Measurements from ENCODE around the gene CRTAC1.
A peak's percentile ranks its signal among the peaks of the same experiment; 100 is the strongest.

CRTAC1 gene

GRCh38 chr10:97894092-97894491, 136.3 kb downstream of the CRTAC1 start:
- no peaks in the 10 kb centered on the region for H3K36me3 Mint-ChIP-seq (ENCODE audit: insufficient read depth)
- peaks cover 39% of the 10 kb centered on the region for H3K27me3 Mint-ChIP-seq
- DNase-seq (ENCODE audit: low spot score in 2 of 2) = no peak
- H3K4me1 Mint-ChIP-seq = no peaks in the 10 kb centered on the region
- H3K4me3 Mint-ChIP-seq = no peak overlapping the region
- ATAC-seq (replicated peaks; ENCODE audit: extremely low read depth, poor library complexity, severe bottlenecking) = no peak
- H3K9me3 Mint-ChIP-seq = no peaks in the 10 kb centered on the region
- H3K27ac Mint-ChIP-seq (ENCODE audit: low read depth) = no peak overlapping the region

GRCh38 chr10:97892939-97893338, 137.5 kb downstream of the CRTAC1 start:
- H3K27ac Mint-ChIP-seq (ENCODE audit: low read depth) = no peak overlapping the region
- H3K27me3 Mint-ChIP-seq = peaks cover 39% of the 10 kb centered on the region
- ATAC-seq (replicated peaks; ENCODE audit: extremely low read depth, poor library complexity, severe bottlenecking) (no peak), DNase-seq (ENCODE audit: low spot score in 2 of 2) (no peak)
- H3K9me3 Mint-ChIP-seq = no peaks in the 10 kb centered on the region
- no peaks in the 10 kb centered on the region for H3K4me1 Mint-ChIP-seq
- H3K4me3 Mint-ChIP-seq = no peak overlapping the region
- H3K36me3 Mint-ChIP-seq (ENCODE audit: insufficient read depth) = no peaks in the 10 kb centered on the region

- Mint-ChIP-seq H3K27me3 (peaks cover 39% of the 10 kb centered on the region), H3K36me3 (ENCODE audit: insufficient read depth) (no peaks in the 10 kb centered on the region), H3K4me3 (no peak overlapping the region), H3K4me1 (no peaks in the 10 kb centered on the region), H3K27ac (ENCODE audit: low read depth) (no peak overlapping the region), H3K9me3 (no peaks in the 10 kb centered on the region)
- DNase-seq (ENCODE audit: low spot score in 2 of 2) (no peak), ATAC-seq (replicated peaks; ENCODE audit: extremely low read depth, poor library complexity, severe bottlenecking) (no peak)
Observed at GRCh38 chr10:97892506-97892905, 137.9 kb downstream of the CRTAC1 start.

- no peaks in the 10 kb centered on the region for H3K36me3 Mint-ChIP-seq (ENCODE audit: insufficient read depth)
- H3K4me1 Mint-ChIP-seq = no peaks in the 10 kb centered on the region
- ATAC-seq (replicated peaks; ENCODE audit: extremely low read depth, poor library complexity, severe bottlenecking) (no peak), DNase-seq (ENCODE audit: low spot score in 2 of 2) (no peak)
- no peaks in the 10 kb centered on the region for H3K9me3 Mint-ChIP-seq
- H3K27ac Mint-ChIP-seq (ENCODE audit: low read depth) = no peak overlapping the region
- H3K27me3 Mint-ChIP-seq = peaks cover 39% of the 10 kb centered on the region
- H3K4me3 Mint-ChIP-seq = no peak overlapping the region
Observed at GRCh38 chr10:97891497-97892167, 138.8 kb downstream of the CRTAC1 start.

GRCh38 chr10:97889461-97890265, 140.8 kb downstream of the CRTAC1 start:
- Mint-ChIP-seq H3K4me3 (no peak overlapping the region), H3K27ac (ENCODE audit: low read depth) (no peak overlapping the region), H3K36me3 (ENCODE audit: insufficient read depth) (no peaks in the 10 kb centered on the region), H3K4me1 (no peaks in the 10 kb centered on the region), H3K27me3 (peaks cover 24% of the 10 kb centered on the region), H3K9me3 (no peaks in the 10 kb centered on the region)
- ATAC-seq (replicated peaks; ENCODE audit: extremely low read depth, poor library complexity, severe bottlenecking) (no peak), DNase-seq (ENCODE audit: low spot score in 2 of 2) (peak in 1 of 2 donors; percentile 27)

- no peak for DNase-seq (ENCODE audit: low spot score in 2 of 2)
- Mint-ChIP-seq H3K27me3 (peaks cover 16% of the 10 kb centered on the region), H3K27ac (ENCODE audit: low read depth) (no peak overlapping the region), H3K9me3 (no peaks in the 10 kb centered on the region), H3K4me3 (no peak overlapping the region), H3K36me3 (ENCODE audit: insufficient read depth) (no peaks in the 10 kb centered on the region), H3K4me1 (no peaks in the 10 kb centered on the region)
- no peak for ATAC-seq (replicated peaks; ENCODE audit: extremely low read depth, poor library complexity, severe bottlenecking)
Observed at GRCh38 chr10:97888641-97889262, 141.7 kb downstream of the CRTAC1 start.

GRCh38 chr10:97888134-97888533, 142.3 kb downstream of the CRTAC1 start:
- DNase-seq (ENCODE audit: low spot score in 2 of 2) = no peak
- H3K9me3 Mint-ChIP-seq = no peaks in the 10 kb centered on the region

GRCh38 chr10:97887399-97887798, 143.0 kb downstream of the CRTAC1 start:
- DNase-seq (ENCODE audit: low spot score in 2 of 2) (no peak), ATAC-seq (replicated peaks; ENCODE audit: extremely low read depth, poor library complexity, severe bottlenecking) (no peak)
- Mint-ChIP-seq H3K9me3 (no peaks in the 10 kb centered on the region), H3K27ac (ENCODE audit: low read depth) (no peak overlapping the region), H3K36me3 (ENCODE audit: insufficient read depth) (no peaks in the 10 kb centered on the region), H3K4me1 (no peaks in the 10 kb centered on the region), H3K27me3 (peaks cover 13% of the 10 kb centered on the region), H3K4me3 (no peak overlapping the region)

More at GRCh38 chr10:97888134-97888533, 142.3 kb downstream of the CRTAC1 start:
- no peak for ATAC-seq (replicated peaks; ENCODE audit: extremely low read depth, poor library complexity, severe bottlenecking)
- no peak overlapping the region for H3K27ac Mint-ChIP-seq (ENCODE audit: low read depth)
- H3K36me3 Mint-ChIP-seq (ENCODE audit: insufficient read depth) = no peaks in the 10 kb centered on the region
- H3K4me3 Mint-ChIP-seq = no peak overlapping the region
- no peaks in the 10 kb centered on the region for H3K4me1 Mint-ChIP-seq
- peaks cover 10% of the 10 kb centered on the region for H3K27me3 Mint-ChIP-seq

- ATAC-seq (replicated peaks; ENCODE audit: extremely low read depth, poor library complexity, severe bottlenecking) (no peak), DNase-seq (ENCODE audit: low spot score in 2 of 2) (no peak)
- no peak overlapping the region for H3K27ac Mint-ChIP-seq (ENCODE audit: low read depth)
- no peaks in the 10 kb centered on the region for H3K36me3 Mint-ChIP-seq (ENCODE audit: insufficient read depth)
- peaks cover 17% of the 10 kb centered on the region for H3K27me3 Mint-ChIP-seq
- H3K9me3 Mint-ChIP-seq = no peaks in the 10 kb centered on the region
- no peak overlapping the region for H3K4me3 Mint-ChIP-seq
- peaks cover 6% of the 10 kb centered on the region for H3K4me1 Mint-ChIP-seq
Observed at GRCh38 chr10:97886286-97886685, 144.1 kb downstream of the CRTAC1 start.

GRCh38 chr10:97883092-97883485, 147.3 kb downstream of the CRTAC1 start:
- H3K4me3 Mint-ChIP-seq = no peak overlapping the region
- no peaks in the 10 kb centered on the region for H3K9me3 Mint-ChIP-seq
- H3K27ac Mint-ChIP-seq (ENCODE audit: low read depth) = no peak overlapping the region
- H3K4me1 Mint-ChIP-seq = peaks cover 6% of the 10 kb centered on the region
- H3K27me3 Mint-ChIP-seq = peaks cover 20% of the 10 kb centered on the region
- DNase-seq (ENCODE audit: low spot score in 2 of 2) (no peak), ATAC-seq (replicated peaks; ENCODE audit: extremely low read depth, poor library complexity, severe bottlenecking) (no peak)
- H3K36me3 Mint-ChIP-seq (ENCODE audit: insufficient read depth) = no peaks in the 10 kb centered on the region

GRCh38 chr10:97882142-97883091, 148.0 kb downstream of the CRTAC1 start:
- no peak for ATAC-seq (replicated peaks; ENCODE audit: extremely low read depth, poor library complexity, severe bottlenecking)
- H3K27ac Mint-ChIP-seq (ENCODE audit: low read depth) = peak overlapping the region; percentile 82
- H3K9me3 Mint-ChIP-seq = no peaks in the 10 kb centered on the region
- H3K27me3 Mint-ChIP-seq = peaks cover 20% of the 10 kb centered on the region
- no peak for DNase-seq (ENCODE audit: low spot score in 2 of 2)
- H3K4me3 Mint-ChIP-seq = no peak overlapping the region
- no peaks in the 10 kb centered on the region for H3K36me3 Mint-ChIP-seq (ENCODE audit: insufficient read depth)
- peaks cover 6% of the 10 kb centered on the region for H3K4me1 Mint-ChIP-seq

GRCh38 chr10:97880109-97880508, 150.3 kb downstream of the CRTAC1 start:
- H3K4me1 Mint-ChIP-seq = peaks cover 6% of the 10 kb centered on the region
- DNase-seq (ENCODE audit: low spot score in 2 of 2) (no peak), ATAC-seq (replicated peaks; ENCODE audit: extremely low read depth, poor library complexity, severe bottlenecking) (no peak)
- no peak overlapping the region for H3K27ac Mint-ChIP-seq (ENCODE audit: low read depth)
- H3K36me3 Mint-ChIP-seq (ENCODE audit: insufficient read depth) = no peaks in the 10 kb centered on the region
- peaks cover 20% of the 10 kb centered on the region for H3K27me3 Mint-ChIP-seq
- H3K9me3 Mint-ChIP-seq = no peaks in the 10 kb centered on the region
- H3K4me3 Mint-ChIP-seq = no peak overlapping the region
